HepG2 (cell line): ENCODE results near the gene GPN1. TPM values are rescaled to one million over a fixed set of nuclear protein-coding genes. Genes with fewer than 3 reads are reported as not detected.

Source experiments
- ATAC-seq: fragments of 200-7000 bp; cut with Tn5 transposase; 3 replicates; pipeline ENCODE4 v1.9.1; 2020; ENCODE audit warnings: mild to moderate bottlenecking, moderate library complexity
- BruUV-seq: library from RNA; stranded (reverse); fragments of 400-500 nt; replicated peaks from 2 replicates; lab custom pipeline; 2021; lab: Mats Ljungman, UMichigan
- CTCF ChIA-PET: fragments of 300-600 bp; formaldehyde crosslinking; extraction: SDS; loops from one replicate; lab custom pipeline; 2021; ENCODE audit warnings: low total read pairs, inconsistent platforms, low intra/inter-chr PET ratio; lab: Yijun Ruan, JAX
- POLR2A ChIA-PET: fragments of 350-600 bp; sonication (Branson Sonifier 250); formaldehyde crosslinking; loops from one replicate; lab custom pipeline; 2020; ENCODE audit warnings: antibody characterized with exemption, inconsistent platforms; lab: Yijun Ruan, JAX
- DNase-seq: peaks from one replicate; pipeline ENCODE4 v3.0.0-alpha.2; 2015; ENCODE audit warnings: low spot score
- FAIRE-seq: peaks from 3 replicates; lab custom pipeline; 2011; peaks lifted over from hg19 to GRCh38; lab: Jason Lieb, UNC
- H2AFZ ChIP-seq: one replicate; pipeline ENCODE4 v1.6.1; 2011; ENCODE audit warnings: low read length, inconsistent platforms
- H3K27ac ChIP-seq: fragments of 300-600 bp; 3 replicates; pipeline ENCODE4 v1.8.0; 2011; ENCODE audit warnings: mixed run types, mild to moderate bottlenecking, mixed read lengths, low read length, inconsistent platforms; ENCODE audit not compliant: insufficient read depth; ENCODE audit errors: extremely low read length
- H3K27me3 ChIP-seq, 2 experiments: fragments of 200-600 bp in 1 of 2; 2 replicates in 1 of 2; 3 replicates in 1 of 2; pipeline versions ENCODE4 v1.6.0 to v1.8.0; 2011; ENCODE audit warnings: low read length in 2 of 2, mild to moderate bottlenecking in 2 of 2, moderate library complexity in 2 of 2, inconsistent platforms in 1 of 2; ENCODE audit not compliant: insufficient read depth in 2 of 2, control insufficient read depth in 1 of 2
- H3K36me3 ChIP-seq, 2 experiments: fragments of 200-600 bp in 1 of 2; replicated peaks in 1 of 2; 2 replicates in 1 of 2; 3 replicates in 1 of 2; pipeline versions ENCODE4 v1.5.1 to v1.8.0; 2011; ENCODE audit warnings: low read length in 2 of 2, inconsistent platforms in 1 of 2; ENCODE audit not compliant: insufficient read depth in 2 of 2, control insufficient read depth in 1 of 2
- H3K4me1 ChIP-seq: 2 replicates; pipeline ENCODE4 v1.5.1; 2012; ENCODE audit warnings: low read length, inconsistent platforms; ENCODE audit not compliant: insufficient read depth
- H3K4me2 ChIP-seq: 2 replicates; pipeline ENCODE4 v1.6.0; 2011; ENCODE audit warnings: low read depth, low read length, inconsistent platforms
- H3K4me3 ChIP-seq, 3 experiments: fragments of 200-600 bp in 1 of 3; sonication (generic), shearing (Covaris generic) in 1 of 3; replicated peaks in 1 of 3; 2 replicates each; pipeline ENCODE4 v1.5.1; 2011 to 2016; ENCODE audit warnings: low read length in 3 of 3, inconsistent platforms in 2 of 3, low read depth in 2 of 3, mild to moderate bottlenecking in 2 of 3, control low read depth in 1 of 3, mixed read lengths in 1 of 3; ENCODE audit not compliant: insufficient read depth in 1 of 3
- H3K79me2 ChIP-seq: one replicate; pipeline ENCODE4 v1.6.1; 2011; ENCODE audit warnings: low read length, inconsistent platforms; ENCODE audit not compliant: insufficient read depth
- H3K9ac ChIP-seq: 2 replicates; pipeline ENCODE4 v1.6.0; 2011; ENCODE audit warnings: mild to moderate bottlenecking, low read depth, low read length, inconsistent platforms; ENCODE audit not compliant: insufficient read depth
- H3K9me3 ChIP-seq: 2 replicates; pipeline ENCODE4 v1.5.1; 2012; ENCODE audit warnings: mild to moderate bottlenecking, low read length
- H4K20me1 ChIP-seq: 2 replicates; pipeline ENCODE4 v1.6.0; 2011; ENCODE audit warnings: inconsistent platforms, mild to moderate bottlenecking, low read length, moderate library complexity; ENCODE audit not compliant: insufficient read depth
- FOXM1 ChIP-seq: sonication (generic); formaldehyde crosslinking; IDR thresholded peaks from 2 replicates; pipeline ENCODE4 v1.5.0; 2020; ENCODE audit warnings: missing genetic modification reagents
- GATA4 ChIP-seq: sonication (generic); IDR thresholded peaks from 2 replicates; pipeline ENCODE4 v1.6.1; 2016; ENCODE audit warnings: antibody characterized with exemption, low read depth, borderline replicate concordance
- JUN ChIP-seq: sonication (generic); formaldehyde crosslinking; IDR thresholded peaks from 2 replicates; pipeline ENCODE4 v1.4.0; 2020; ENCODE audit warnings: mild to moderate bottlenecking, missing genetic modification reagents
- NR2C2 ChIP-seq: sonication (generic); formaldehyde crosslinking; IDR thresholded peaks from 2 replicates; pipeline ENCODE4 v1.4.0; 2020; ENCODE audit warnings: missing genetic modification reagents, mild to moderate bottlenecking, moderate library complexity, borderline replicate concordance
- ZNF607 ChIP-seq: sonication (generic); formaldehyde crosslinking; IDR thresholded peaks from 2 replicates; pipeline ENCODE4 v1.5.1; 2020; ENCODE audit warnings: missing genetic modification reagents, mild to moderate bottlenecking, borderline replicate concordance
- WGBS: methylation state at CpG from one replicate; pipeline ENCODE4 v1.1.6; 2017; ENCODE audit warnings: low lambda C conversion rate; 5-methylcytosine and 5-hydroxymethylcytosine counted together
- in situ Hi-C: cut with HindIII; loops from 2 replicates; pipeline ENCODE4 v1.10.0; 2017; ENCODE audit warnings: low pct_unique_long_range_greater_than_20kb; ENCODE audit not compliant: extremely low pct_ligation_motif_present
- intact Hi-C: fragments of 100-400 bp; cut with micrococcal nuclease; formaldehyde crosslinking; loops from one replicate; pipeline ENCODE4 v1.10.0; 2022; ENCODE audit not compliant: unreplicated experiment
- polyA plus RNA-seq, 8 experiments: library from polyadenylated mRNA; depleted of rRNA in 3 of 8; stranded (reverse) in 7 of 8; unstranded in 1 of 8; fragments of >200 nt; fragmentation: Illumina TruSeq in 4 of 8; extraction: Trizol in 4 of 8; gene quantifications; 2 replicates each; pipeline versions ENCODE4 v1.2.1 to v1.2.3, GENCODE V29; 2011 to 2016; ENCODE audit warnings: low read depth in 4 of 8, missing spikeins in 1 of 8, mixed read lengths in 1 of 8; ENCODE audit not compliant: insufficient read depth in 1 of 8
- total RNA-seq, 5 experiments: library from RNA; depleted of rRNA; stranded (reverse); fragments of >200 nt; fragmentation: Illumina TruSeq; extraction: Trizol; gene quantifications; 2 replicates each; pipeline ENCODE4 v1.2.3, GENCODE V29; 2016; ENCODE audit warnings: low read depth in 1 of 5
- TF ChIP-seq, protein P1 (sequence below): sonication (generic); formaldehyde crosslinking; IDR thresholded peaks from 2 replicates; pipeline ENCODE4 v1.4.0; 2020; ENCODE audit warnings: missing genetic modification reagents, borderline replicate concordance

Gene GPN1
- total and polyA plus RNA-seq, 2 of the 13 experiments (the other 11 are each of a cell fraction or from before 2014, with no cell fraction given) = 54.5 to 62.7 TPM

DNA sequence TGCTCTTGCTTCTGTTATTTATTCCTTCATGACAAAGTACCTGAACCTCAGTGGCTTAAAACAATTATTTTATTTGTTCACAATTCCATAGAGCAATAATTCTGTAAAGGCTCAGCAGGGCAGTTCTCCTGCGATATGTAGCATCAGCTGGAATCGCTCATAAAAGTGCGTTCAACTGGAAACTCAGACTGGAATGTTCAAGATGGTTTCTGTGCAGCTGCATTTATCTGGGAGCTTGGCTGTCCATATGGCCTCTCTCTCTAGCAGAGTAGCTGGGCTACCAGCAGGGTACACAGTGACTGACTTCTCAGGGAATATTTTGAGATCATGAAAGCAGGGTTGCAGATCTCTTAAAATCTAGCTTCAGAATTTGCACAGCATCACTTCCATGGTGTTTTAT is 13.5 kb upstream of the GPN1 start (continued):
- TF ChIP-seq, protein P1, sequence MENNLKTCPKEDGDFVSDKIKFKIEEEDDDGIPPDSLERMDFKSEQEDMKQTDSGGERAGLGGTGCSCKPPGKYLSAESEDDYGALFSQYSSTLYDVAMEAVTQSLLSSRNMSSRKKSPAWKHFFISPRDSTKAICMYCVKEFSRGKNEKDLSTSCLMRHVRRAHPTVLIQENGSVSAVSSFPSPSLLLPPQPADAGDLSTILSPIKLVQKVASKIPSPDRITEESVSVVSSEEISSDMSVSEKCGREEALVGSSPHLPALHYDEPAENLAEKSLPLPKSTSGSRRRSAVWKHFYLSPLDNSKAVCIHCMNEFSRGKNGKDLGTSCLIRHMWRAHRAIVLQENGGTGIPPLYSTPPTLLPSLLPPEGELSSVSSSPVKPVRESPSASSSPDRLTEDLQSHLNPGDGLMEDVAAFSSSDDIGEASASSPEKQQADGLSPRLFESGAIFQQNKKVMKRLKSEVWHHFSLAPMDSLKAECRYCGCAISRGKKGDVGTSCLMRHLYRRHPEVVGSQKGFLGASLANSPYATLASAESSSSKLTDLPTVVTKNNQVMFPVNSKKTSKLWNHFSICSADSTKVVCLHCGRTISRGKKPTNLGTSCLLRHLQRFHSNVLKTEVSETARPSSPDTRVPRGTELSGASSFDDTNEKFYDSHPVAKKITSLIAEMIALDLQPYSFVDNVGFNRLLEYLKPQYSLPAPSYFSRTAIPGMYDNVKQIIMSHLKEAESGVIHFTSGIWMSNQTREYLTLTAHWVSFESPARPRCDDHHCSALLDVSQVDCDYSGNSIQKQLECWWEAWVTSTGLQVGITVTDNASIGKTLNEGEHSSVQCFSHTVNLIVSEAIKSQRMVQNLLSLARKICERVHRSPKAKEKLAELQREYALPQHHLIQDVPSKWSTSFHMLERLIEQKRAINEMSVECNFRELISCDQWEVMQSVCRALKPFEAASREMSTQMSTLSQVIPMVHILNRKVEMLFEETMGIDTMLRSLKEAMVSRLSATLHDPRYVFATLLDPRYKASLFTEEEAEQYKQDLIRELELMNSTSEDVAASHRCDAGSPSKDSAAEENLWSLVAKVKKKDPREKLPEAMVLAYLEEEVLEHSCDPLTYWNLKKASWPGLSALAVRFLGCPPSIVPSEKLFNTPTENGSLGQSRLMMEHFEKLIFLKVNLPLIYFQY (CRISPR knock-in tag) = no peak
- TF ChIP-seq FOXM1 (CRISPR knock-in tag) = no peak
- TF ChIP-seq JUN (CRISPR knock-in tag) = no peak
- TF ChIP-seq ZNF607 (CRISPR knock-in tag) = no peak
- no peak for TF ChIP-seq NR2C2 (CRISPR knock-in tag)

DNA sequence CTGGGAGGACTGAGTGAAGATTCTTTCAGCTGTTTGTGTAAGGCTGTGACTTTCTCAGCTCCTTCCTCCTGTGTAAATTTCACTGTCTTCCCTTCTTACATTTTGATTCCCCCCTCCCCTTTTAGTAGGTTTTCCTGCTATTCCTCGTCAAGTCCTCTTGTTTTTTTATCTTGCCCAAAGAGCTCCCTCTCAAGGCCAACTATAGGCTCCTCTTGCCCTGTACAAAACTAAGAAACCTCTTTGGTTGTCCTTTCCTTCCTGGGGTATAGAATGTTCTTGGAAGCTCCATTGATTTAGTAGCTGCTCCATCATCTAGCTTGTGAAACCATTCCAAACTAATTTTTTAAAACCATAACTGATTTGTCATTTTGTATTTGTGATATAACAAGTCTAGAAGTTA is 7.3 kb upstream of the GPN1 start:
- H2AFZ ChIP-seq = no peak overlapping the region
- no peaks in the 10 kb centered on the region for H3K27me3 ChIP-seq
- TF ChIP-seq GATA4 = no peak
- TF ChIP-seq, all 625 proteins: peak for 0
- H3K9ac ChIP-seq = no peak overlapping the region
- H3K4me3 ChIP-seq = no peak overlapping the region
- DNase-seq (no peak), ATAC-seq (no peak), FAIRE-seq (no peak)
- intact Hi-C loops = no loop called here
- ChIA-PET CTCF (no interaction called here), POLR2A (interaction anchor here (1.8 kb wide), 1 partner anchor 39 kb away, joined by 4 read pairs; the partner anchor contains the start of gene ZNF512)
- BruUV-seq = no TSS peak
- peaks cover 28 to 54% of the 10 kb centered on the region in 2 experiments for H3K36me3 ChIP-seq
- no peak overlapping the region for H3K27ac ChIP-seq
- no peaks in the 10 kb centered on the region for H3K4me1 ChIP-seq
- in situ Hi-C loops = no loop called here
- WGBS = 86% methylated on average over 1 of the region's 1 CpG
- no peaks in the 10 kb centered on the region for H3K9me3 ChIP-seq
- H4K20me1 ChIP-seq = no peaks in the 10 kb centered on the region
- no peak overlapping the region for H3K4me2 ChIP-seq
- H3K79me2 ChIP-seq = no peaks in the 10 kb centered on the region
